ENCODE measurements around the gene ADAM8.
A peak's percentile ranks its signal among the peaks of the same experiment; 100 is the strongest.
"Not testable (repeated sequence)": the region's sequence is repeated elsewhere in the genome, so short reads cannot be mapped to it uniquely, and the experiment has no call there.

The ADAM8 gene

DNA sequence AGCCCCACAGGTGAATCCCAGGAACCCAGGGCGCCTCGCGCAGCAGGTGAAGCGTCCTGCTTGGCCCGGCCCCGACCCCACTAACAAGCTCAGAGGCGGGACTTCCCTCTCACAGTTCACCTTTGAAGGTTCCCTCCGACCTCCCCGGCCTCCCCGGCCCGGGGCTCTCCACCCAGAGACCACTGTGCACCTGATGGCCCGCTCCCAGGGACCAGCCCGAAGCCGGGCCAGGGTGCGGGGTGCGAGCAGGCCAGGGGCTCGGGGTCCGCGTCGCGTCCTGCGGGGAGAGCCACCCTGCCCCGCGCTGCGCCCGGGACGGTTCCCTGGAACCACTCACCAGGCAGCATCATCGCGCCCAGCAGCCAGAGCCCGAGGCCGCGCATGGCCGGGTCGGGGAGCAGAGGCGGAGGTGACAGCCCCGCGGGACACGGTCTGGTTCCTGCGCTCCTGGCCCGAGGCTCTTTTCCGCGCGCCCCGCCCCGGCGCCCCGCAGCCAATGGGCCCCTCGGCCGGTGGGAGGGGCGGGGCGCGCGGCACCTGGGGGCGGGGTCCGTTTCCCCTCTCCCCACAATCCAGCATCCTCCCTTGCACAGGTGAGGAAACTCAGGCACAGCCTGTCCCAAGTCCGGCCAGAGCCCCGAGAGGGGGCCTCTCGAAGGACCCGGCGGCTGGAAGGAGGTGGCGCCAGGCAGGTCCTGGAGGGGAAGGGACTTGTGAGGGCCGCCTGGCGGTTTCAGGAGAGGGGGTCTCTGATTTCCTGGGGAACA, at the start of gene ADAM8:
ADAM8 (minus strand) TSS at position 434 of the 767 bp plus-strand sequence; CDS start at position 383, 51 bp downstream.
- peak; percentile 65 for DNase-seq (ENCODE audit: low spot score)

DNA sequence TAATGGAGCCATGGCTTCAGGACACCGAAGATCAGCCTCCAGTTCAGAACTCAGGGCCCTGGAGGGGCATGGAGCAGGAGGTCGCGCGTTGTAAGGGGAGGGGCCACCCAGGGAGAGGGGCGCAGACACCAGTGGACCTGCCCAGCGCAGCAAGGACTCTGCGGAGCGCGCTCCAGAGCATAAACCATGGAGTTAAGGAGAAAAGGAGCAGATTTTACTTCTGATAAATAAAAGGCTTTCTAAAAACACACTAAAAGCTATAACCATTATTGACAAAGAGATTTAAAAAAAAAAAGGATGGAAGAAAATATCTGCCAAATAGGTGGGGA, 49.5 kb upstream of the ADAM8 start:
- DNase-seq (ENCODE audit: low spot score): no peak

DNA sequence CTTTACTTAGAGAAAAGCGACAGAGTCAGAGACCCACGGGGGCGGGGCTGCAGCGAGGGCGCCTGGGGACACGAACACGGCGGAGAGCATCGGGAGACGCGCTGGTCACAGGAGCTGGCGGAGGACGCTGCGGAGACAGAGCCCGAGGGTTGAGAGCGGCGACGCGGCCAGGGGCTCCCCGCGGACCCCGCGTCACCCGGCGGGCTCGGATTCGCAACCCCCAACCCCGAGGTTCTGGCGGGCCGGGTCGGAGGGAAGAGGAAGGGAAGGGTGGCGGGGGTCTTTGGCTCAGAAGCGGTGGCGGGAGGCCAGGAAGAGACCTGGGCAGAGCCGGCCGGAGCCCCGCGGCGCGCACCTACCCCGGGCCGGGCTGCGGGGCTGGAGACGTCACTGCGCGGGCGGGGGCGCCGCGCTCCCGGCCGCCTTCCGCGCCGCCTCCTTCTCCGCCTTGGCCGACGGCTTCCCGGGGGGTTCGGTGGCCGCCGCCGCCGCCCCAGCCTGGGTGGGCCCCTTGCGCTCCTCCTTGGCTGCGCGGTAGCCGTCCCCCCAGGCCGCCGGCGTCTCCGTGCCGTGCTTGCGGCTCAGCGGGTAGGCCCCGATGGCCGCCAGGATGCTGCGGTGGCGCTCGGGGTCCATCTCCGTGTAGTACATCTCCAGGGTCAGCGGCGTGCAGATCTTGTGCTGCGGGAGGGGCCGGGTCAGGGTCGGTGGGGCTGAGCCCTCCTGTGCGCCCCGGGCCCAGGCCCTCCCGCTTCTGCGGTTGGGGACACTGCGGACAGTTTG, 49.0 kb upstream of the ADAM8 start:
- DNase-seq (ENCODE audit: low spot score): no peak

DNA sequence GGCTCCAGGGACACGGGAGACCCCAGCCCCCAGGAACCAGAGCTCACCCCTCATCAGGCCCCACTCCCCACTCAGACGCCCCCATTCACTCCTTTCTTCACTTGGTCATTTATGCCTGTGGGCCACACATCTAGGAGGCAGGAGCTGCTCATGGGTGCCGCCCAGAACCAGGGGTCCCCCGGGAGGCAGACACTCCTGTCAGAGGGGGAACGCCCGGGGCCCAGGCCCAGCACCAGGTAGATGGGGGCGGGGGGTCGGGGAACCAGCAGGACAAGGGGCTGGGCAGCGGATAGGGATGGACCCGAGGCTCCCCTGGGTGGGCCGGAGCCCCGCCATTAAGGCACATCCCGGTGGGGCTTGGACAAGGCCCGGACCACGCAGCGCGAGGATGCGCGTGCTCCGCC, 48.2 kb upstream of the ADAM8 start:
- DNase-seq (ENCODE audit: low spot score): no peak

DNA sequence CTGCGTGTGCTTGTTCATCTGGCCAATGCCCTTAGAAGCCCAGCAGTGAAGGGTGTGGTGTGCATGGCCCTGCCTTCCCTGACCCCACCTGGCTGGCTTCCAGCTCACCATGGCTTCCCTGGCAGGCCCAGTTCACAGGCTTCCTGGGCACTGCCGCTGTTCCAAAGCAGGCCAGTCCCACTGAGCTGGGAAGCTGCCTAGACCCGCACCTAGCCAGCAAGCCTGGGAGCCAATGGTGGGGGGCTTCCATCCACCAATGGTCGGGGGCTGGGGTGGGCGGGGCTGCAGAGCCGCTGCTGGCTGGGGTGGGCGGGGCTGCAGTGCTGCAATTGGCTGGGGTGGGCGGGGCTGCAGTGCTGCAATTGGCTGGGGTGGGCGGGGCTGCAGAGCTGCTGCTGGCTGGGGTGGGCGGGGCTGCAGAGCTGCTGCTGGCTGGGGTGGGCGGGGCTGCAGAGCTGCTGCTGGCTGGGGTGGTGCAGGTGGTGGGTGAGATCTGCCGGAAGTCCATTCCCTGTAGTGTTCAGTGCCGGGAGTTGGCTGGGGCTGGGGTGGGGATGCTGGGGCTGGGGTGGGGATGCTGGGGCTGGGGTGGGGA, 47.6 kb upstream of the ADAM8 start:
- peak; percentile 63 for DNase-seq (ENCODE audit: low spot score)

DNA sequence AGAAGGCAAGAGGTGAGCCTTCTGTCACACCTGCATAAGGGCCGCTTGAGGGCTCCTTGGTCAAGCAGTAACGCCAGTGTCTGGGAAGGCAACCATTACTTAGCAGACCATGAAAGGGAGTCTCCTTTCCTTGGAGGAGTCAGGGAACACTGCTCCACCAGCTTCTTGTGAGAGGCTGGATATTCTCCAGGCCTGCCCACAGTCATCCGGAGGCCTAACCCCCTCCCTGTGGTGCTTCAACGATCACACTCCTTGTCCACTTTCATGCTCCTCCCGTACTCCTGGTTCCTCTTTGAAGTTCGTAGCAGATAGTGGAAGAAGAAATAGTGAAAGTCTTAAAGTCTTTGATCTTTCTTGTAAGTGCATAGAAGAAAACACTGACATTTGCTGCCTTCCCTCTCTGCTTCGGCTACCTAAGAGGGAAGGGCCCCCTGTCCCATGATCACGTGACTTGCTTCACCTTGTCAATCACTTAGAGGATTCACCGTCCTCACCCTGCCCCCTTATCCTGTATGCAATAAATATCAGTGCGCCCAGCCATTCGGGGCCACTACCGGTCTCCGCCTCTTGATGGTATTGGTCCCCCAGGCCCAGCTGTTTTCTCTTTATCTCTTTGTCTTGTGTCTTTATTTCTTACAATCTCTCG, 45.5 kb upstream of the ADAM8 start:
- not testable (repeated sequence) for DNase-seq (ENCODE audit: low spot score)

DNA sequence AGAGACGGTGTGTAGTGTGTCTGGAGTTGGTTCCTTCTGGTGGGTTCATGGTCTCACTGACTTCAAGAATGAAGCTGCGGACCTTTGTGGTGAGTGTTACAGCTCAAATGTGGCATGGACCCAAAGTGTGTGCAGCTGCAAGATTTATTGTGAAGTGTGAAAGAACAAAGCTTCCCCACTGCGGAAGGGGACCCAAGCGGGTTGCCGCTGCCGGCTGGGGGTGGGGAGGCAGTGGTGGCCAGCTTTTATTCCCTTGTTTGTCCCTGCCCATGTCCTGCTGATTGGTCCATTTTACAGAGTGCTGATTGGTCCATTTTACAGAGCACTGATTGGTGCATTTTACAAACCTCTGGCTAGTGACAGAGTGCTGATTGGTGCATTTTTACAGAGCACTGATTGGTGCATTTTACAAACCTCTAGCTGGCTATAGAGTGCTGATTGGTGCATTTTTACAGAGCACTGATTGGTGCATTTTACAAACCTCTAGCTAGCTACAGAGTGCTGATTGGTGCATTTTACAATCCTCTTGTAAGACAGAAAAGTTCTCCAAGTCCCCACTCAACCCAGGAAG, 44.3 kb upstream of the ADAM8 start:
- DNase-seq (ENCODE audit: low spot score): not testable (repeated sequence)

DNA sequence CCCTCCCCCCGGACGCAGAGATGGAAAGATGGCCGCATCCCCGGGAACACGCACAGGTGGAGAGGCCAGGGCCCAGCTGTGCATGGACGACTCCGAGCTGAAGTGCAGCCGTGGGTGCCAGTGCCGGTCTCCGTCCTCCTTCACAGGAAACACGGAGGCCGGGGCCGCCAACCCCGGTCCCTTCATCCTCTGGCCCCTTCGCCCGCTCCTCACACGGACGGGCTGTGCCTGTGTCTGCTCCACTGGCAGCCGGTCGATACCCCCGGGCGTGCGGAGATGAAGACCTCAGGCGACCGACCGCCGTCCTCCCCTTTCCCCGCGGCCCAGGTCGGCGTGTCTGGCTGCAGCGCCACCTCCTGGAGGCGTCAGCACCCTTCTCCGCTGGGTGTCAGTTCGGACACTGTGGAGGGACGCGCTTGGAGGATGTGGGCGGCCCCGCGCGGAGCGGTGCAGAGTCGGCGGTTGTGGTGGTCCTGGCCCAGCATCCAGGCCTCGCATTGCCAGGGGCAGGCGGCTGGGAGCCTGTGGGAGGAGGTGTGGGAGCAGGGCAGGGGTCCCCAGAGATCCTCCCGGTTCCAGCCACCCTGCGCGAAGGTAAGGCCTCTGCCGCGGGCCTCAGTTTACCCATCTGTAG, 41.9 kb upstream of the ADAM8 start:
- peak; percentile 73 for DNase-seq (ENCODE audit: low spot score)

DNA sequence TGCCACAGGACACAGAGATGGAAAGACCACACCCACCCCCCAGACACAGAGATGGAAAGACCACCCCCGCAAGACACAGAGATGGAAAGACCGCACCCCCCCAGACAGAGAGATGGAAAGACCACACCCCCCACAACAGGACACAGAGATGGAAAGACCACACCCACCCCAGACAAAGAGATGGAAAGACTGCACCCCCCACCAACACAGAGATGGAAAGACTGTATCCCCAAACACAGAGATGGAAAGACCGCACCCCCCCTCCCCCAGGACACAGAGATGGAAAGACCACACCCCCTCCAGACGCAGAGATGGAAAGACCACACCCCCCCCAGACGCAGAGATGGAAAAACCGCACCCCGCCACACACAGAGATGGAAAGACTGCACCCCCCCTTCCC, 40.1 kb upstream of the ADAM8 start:
- DNase-seq (ENCODE audit: low spot score): no peak

DNA sequence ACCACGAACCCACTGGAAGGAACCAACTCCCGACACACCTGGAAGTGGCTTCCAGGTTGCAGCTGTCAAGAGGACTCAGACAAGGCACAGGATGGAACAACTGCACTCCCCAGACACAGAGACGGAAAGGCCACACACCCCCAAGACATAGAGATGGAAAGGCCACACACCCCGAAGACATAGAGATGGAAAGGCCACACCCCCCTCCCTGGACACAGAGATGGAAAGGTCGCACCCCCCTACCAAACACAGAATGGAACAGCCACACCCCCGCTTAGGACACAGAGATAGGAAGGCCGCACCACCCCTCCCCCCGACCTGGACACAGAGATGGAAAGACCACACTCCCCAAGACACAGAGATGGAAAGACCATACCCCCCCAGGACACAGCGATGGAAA, 39.6 kb upstream of the ADAM8 start:
- DNase-seq (ENCODE audit: low spot score): no peak

DNA sequence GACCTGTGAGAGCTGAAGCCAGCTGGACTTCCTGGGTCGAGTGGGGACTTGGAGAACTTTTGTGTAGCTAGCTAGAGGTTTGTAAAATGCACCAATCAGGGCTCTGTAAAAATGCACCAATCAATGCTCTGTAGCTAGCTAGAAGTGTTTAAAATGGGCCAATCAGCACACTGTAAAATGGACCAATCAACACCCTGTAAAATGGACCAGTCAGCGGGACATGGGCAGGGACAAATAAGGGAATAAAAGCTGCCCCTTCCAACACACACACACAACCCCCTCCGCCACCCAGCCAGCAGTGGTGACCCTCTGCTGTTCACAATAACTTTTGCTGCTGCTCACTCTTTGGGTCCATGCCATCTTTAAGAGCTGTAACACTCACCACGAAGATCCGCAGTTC, 39.2 kb upstream of the ADAM8 start:
- DNase-seq (ENCODE audit: low spot score): no peak

DNA sequence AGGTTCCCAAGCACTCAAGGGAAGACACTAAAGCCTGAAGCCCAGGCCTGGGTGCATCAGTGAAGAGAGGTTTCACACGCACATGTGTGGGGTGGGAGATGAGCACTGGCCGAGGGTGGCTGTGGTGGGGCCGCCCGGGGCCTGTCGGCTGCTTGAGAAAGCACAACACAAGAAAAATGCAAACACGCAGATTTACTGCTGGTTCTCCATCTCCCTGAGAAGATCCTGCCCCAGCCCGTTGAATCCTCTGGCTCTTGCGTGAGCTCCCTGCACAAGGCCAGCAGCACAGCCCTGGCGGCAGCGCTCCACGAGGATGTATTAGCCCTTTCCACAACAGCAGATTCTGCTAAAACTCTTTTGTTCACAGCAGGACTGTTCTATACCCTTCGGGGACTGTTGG, 38.2 kb upstream of the ADAM8 start:
- DNase-seq (ENCODE audit: low spot score): no peak

DNA sequence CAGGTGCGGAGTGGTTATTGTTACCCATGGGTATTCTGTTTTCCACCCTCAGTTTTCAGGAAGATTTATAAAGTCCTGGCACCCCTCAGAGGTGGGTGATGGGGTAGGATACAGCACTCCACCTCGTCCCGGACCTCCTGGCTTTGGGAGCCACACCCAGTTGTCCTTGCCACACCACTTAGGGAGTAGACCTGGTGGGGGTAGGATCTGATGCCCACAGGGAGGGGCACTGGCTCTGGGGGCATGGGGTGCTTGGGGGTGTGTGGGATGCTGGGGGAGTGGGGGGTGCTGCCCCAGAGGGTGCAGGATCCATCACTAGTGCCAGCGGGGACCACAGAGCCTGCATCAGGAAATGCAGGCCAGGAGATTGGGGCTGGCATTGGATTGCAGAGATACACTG, 36.5 kb upstream of the ADAM8 start:
- no peak for DNase-seq (ENCODE audit: low spot score)

DNA sequence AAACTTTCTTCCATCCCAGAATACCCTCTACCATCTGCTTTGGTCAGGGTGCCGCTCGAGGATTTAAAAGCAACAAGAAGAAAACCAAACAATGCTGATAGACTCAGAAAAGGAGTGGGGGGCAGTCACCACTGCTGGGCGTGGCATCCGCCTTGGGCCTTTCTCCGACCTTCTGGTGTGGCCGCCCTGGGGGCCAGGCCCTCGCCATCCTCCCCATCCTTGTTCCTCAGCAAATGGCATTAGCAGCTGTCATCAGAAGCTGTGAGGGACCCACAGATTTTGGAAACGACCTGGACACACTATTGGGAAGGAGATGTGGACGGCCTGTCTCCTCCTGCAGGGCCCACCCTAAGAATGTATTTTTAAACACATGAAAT, 36.1 kb upstream of the ADAM8 start:
- DNase-seq (ENCODE audit: low spot score): no peak

DNA sequence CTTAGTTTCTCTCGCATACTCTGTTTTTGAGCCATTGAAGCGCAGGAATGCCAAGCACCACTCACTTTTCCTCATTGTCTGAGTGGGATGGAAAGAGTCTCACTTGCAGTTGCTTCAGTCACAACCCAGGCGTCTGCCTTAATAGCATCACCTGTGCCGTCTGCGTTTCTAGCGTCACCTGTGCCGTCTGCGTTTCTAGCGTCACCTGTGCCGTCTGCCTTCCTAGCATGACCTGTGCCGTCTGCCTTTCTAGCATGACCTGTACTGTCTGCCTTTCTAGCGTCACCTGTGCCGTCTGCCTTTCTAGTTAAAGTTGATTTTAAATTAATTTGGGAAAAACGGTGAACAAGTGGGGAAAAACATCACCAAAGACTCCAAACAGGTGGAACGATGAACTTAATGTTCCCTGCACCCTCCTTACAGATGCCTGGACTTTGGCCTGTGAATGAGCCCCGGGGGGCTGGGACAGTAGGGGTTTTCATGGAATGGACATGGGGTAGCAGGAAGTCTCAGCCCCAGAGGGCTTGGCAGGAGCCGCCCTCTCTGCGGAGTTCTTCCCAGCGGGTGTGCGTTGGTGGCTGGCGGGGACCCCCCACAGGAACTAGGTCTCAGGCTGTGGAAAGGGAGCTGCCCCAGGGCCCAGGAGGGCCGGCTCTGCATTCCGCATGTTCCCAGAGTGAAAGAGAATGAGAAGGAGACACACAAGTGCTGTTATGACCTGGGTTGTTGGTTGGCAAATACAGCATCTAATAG, 35.5 kb upstream of the ADAM8 start:
- DNase-seq (ENCODE audit: low spot score): no peak

DNA sequence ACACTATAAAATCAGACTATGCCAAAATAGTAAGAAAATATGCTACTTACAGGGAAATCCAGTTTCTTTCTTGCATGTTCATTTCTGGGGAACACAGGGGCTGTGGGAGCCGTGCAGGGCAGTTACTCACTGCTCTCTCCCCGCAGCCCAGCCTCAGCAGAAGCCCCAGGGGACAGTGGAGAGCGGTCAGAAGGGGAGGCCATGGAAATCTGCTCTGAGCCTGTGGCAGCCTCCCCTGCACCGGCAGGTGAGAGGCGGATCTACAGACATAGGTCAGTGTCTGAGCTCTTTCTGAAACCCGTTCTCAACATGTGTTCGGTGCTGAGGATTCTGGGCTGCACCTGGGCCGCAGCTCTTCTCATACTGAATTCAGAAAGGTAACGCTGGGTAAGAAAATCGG, 34.9 kb upstream of the ADAM8 start:
- no peak for DNase-seq (ENCODE audit: low spot score)

DNA sequence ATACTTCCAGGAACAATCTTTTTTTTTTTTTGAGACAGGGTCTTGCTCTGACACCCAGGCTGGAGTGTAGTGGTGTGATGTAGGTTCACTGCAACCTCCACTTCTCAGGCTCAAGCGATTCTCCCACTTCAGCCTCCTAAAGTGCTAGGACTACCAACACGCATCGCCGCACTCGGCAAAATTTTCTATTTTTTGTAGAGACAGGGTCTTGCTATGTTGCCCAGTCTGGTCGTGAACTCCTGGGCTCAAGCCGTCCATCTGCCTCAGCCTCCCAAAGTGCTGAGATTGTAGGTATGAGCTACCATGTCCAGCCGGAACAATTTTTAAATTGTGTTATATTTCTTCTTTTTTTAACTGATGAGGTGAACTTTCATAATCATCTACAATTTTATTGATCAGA, 34.1 kb upstream of the ADAM8 start:
- no peak for DNase-seq (ENCODE audit: low spot score)

DNA sequence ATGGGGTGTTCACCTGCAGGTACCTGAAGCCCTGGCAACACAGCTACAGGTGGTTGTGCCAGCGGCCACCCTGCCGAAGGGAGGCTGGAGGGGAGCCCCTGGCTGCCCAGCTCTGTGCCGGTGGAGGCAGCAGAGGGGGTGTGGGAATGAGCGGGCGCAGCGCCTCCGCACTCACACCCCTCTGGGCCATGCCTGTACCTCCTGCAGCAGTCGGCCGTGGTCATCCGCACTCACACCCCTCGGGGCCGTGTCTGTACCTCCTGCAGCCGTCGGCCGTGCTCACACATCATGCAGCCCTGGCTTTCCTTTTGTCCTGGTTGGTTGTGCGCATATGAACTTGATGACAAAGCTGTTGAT, 33.7 kb upstream of the ADAM8 start:
- DNase-seq (ENCODE audit: low spot score): no peak

DNA sequence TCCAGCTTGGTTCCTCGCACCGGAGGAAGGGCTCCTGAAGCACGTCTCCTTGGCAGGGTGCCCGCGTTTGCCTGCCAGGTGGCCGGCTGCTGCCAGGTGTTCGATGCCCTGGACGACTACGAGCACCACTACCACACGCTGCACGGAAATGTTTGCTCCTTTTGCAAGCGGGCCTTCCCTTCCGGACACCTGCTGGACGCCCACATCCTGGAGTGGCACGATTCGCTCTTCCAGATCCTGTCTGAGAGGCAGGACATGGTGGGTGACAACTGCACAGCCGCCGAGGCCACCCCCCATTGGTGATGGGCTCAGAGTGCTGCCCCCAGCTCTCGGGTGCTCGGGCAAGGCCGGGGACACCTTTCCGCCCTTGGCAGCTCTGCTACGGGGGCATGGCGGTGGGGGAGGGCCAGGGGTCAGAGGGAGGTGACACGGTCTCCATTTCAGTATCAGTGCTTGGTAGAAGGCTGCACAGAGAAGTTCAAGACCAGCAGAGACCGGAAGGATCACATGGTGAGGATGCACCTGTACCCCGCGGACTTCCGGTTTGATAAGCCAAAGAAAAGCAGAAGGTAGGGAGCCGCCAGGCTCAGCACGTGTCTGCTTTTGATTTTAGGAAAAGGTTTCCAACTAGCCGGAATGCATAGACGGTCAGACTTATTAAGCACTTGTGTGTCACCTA, 33.2 kb upstream of the ADAM8 start:
- no peak for DNase-seq (ENCODE audit: low spot score)

DNA sequence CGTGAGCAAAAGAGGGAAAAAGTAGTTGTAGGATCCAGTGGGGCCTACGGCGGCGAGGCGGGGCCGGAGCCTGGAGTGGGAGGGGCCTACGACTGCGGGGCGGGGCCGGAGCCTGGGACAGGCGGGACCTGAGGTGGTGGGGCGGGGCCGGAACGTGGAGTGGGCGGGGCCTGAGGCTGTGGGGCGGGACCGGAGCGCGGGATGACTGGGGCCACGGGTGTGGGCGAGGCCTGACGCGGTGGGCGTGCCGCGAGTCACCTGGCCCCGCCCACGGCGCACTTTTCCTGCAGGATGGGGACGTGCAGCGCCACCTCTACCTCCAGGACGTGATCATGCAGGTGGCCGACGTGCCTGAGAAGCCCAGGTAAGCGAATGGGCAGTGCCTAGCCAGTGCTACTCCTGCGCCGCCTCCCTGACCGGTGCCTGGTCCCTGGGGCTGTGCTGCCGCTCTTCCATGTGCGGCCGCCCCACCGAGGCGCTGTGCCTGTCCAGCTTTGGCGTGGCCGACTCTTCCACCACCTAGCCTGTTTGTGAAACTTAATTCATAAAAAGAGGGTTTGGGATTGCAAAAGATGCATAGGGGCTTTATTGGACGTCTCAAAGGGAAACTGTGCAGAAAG, 32.5 kb upstream of the ADAM8 start:
- peak; percentile 93 for DNase-seq (ENCODE audit: low spot score)
